Activated T-helper 17 cell treated with anti-CD3 and anti-CD28 coated beads, Interleukin-2, amount 50 U/mL, for 72 hours (primary cell): ENCODE data around the gene CCDC32. TPM values are rescaled to one million over a fixed set of nuclear protein-coding genes. Genes with fewer than 3 reads are reported as not detected.
A peak's percentile ranks its signal among the peaks of the same experiment; 100 is the strongest.
"Not testable (repeated sequence)": the region's sequence is repeated elsewhere in the genome, so short reads cannot be mapped to it uniquely, and the experiment has no call there.

Experiments used
- ATAC-seq: fragments of 150-1000 bp; cut with Tn5 transposase; replicated peaks from 2 replicates; pipeline ENCODE4 v1.10.0; 2021; ENCODE audit warnings: mild to moderate bottlenecking, moderate library complexity
- H3K27ac Mint-ChIP-seq: one replicate; pipeline ENCODE4 v1.8.0; 2022; ENCODE audit warnings: mixed read lengths
- H3K27me3 Mint-ChIP-seq: one replicate; pipeline ENCODE4 v1.8.0; 2022; ENCODE audit warnings: mixed read lengths
- H3K36me3 Mint-ChIP-seq: one replicate; pipeline ENCODE4 v1.8.0; 2022; ENCODE audit warnings: low read depth, mild to moderate bottlenecking, mixed read lengths
- H3K4me1 Mint-ChIP-seq: one replicate; pipeline ENCODE4 v1.8.0; 2022; ENCODE audit warnings: mixed read lengths
- H3K4me3 Mint-ChIP-seq: one replicate; pipeline ENCODE4 v1.8.0; 2022; ENCODE audit warnings: mild to moderate bottlenecking, mixed read lengths
- H3K9me3 Mint-ChIP-seq: one replicate; pipeline ENCODE4 v1.8.0; 2022; ENCODE audit warnings: mixed read lengths
- total RNA-seq, 2 donors: library from RNA; stranded (reverse); gene quantifications; one replicate each; pipeline ENCODE4 v1.2.3, GENCODE V29; 2022

The CCDC32 gene
- total RNA-seq, 2 donors from 2014 or later = 34.9 to 41.3 TPM

- Mint-ChIP-seq H3K27ac (no peak overlapping the region), H3K9me3 (no peaks in the 10 kb centered on the region), H3K27me3 (no peaks in the 10 kb centered on the region), H3K36me3 (no peaks in the 10 kb centered on the region), H3K4me3 (no peak overlapping the region), H3K4me1 (no peaks in the 10 kb centered on the region)
- no peak for ATAC-seq
These were observed 19.3 kb upstream of the CCDC32 start for GRCh38 chr15:40584191-40584590.

- H3K27me3 Mint-ChIP-seq = no peaks in the 10 kb centered on the region
- H3K9me3 Mint-ChIP-seq = no peaks in the 10 kb centered on the region
- peak overlapping the region; percentile 40 for H3K4me3 Mint-ChIP-seq
- no peaks in the 10 kb centered on the region for H3K36me3 Mint-ChIP-seq
- ATAC-seq = peak; percentile 65
- no peaks in the 10 kb centered on the region for H3K4me1 Mint-ChIP-seq
- H3K27ac Mint-ChIP-seq = no peak overlapping the region
These were observed 17.9 kb upstream of the CCDC32 start for GRCh38 chr15:40582726-40583246.

- H3K4me3 Mint-ChIP-seq, H3K27ac Mint-ChIP-seq, H3K27me3 Mint-ChIP-seq, H3K36me3 Mint-ChIP-seq, H3K9me3 Mint-ChIP-seq, ATAC-seq, H3K4me1 Mint-ChIP-seq: not testable (repeated sequence)
These were observed 17.0 kb upstream of the CCDC32 start for GRCh38 chr15:40581796-40582195.

- Mint-ChIP-seq H3K4me1 (no peaks in the 10 kb centered on the region), H3K4me3 (no peak overlapping the region), H3K27me3 (no peaks in the 10 kb centered on the region), H3K9me3 (no peaks in the 10 kb centered on the region), H3K27ac (no peak overlapping the region), H3K36me3 (peaks cover 17% of the 10 kb centered on the region)
- ATAC-seq = peak; percentile 26
These were observed 14.1 kb upstream of the CCDC32 start for GRCh38 chr15:40578892-40579291.

GRCh38 chr15:40576914-40577313 lies 12.1 kb upstream of the CCDC32 start:
- not testable (repeated sequence) for H3K9me3 Mint-ChIP-seq, H3K27ac Mint-ChIP-seq, H3K4me3 Mint-ChIP-seq, H3K4me1 Mint-ChIP-seq, H3K27me3 Mint-ChIP-seq, ATAC-seq
- peaks cover 36% of the 10 kb centered on the region for H3K36me3 Mint-ChIP-seq

GRCh38 chr15:40575113-40575512 lies 10.3 kb upstream of the CCDC32 start:
- Mint-ChIP-seq H3K9me3 (no peaks in the 10 kb centered on the region), H3K4me1 (peaks cover 9% of the 10 kb centered on the region), H3K36me3 (peaks cover 46% of the 10 kb centered on the region), H3K27ac (peak overlapping the region; percentile 5), H3K4me3 (no peak overlapping the region), H3K27me3 (no peaks in the 10 kb centered on the region)
- no peak for ATAC-seq

- peak; percentile 70 for ATAC-seq
- H3K36me3 Mint-ChIP-seq = peaks cover 34% of the 10 kb centered on the region
- H3K4me1 Mint-ChIP-seq = peaks cover 22% of the 10 kb centered on the region
- peak within 1 kb of the TSS; percentile 95 for H3K4me3 Mint-ChIP-seq
- peak within 1 kb of the TSS; percentile 96 for H3K27ac Mint-ChIP-seq
- no peaks in the 10 kb centered on the region for H3K9me3 Mint-ChIP-seq
- H3K27me3 Mint-ChIP-seq = no peaks in the 10 kb centered on the region
These were observed 4.5 kb upstream of the CCDC32 start, which contains the start of gene RPUSD2 for GRCh38 chr15:40569129-40569953. RPUSD2 (plus strand) TSS chr15:40569299; CDS start chr15:40569338, 39 bp downstream.

GRCh38 chr15:40567111-40567510 lies 2.3 kb upstream of the CCDC32 start:
- Mint-ChIP-seq H3K27ac (no peak overlapping the region), H3K27me3 (no peaks in the 10 kb centered on the region), H3K4me3 (peak overlapping the region; percentile 2), H3K9me3 (no peaks in the 10 kb centered on the region), H3K36me3 (peaks cover 19% of the 10 kb centered on the region), H3K4me1 (peaks cover 22% of the 10 kb centered on the region)
- no peak for ATAC-seq

- H3K27ac Mint-ChIP-seq = peak overlapping the region; percentile 87
- no peak for ATAC-seq
- H3K36me3 Mint-ChIP-seq = peaks cover 23% of the 10 kb centered on the region
- peak overlapping the region; percentile 96 for H3K4me3 Mint-ChIP-seq
- H3K4me1 Mint-ChIP-seq = peaks cover 18% of the 10 kb centered on the region
- no peaks in the 10 kb centered on the region for H3K27me3 Mint-ChIP-seq
- no peaks in the 10 kb centered on the region for H3K9me3 Mint-ChIP-seq
These were observed 744 bp upstream of the CCDC32 start for GRCh38 chr15:40565333-40566238.

GRCh38 chr15:40563426-40563825 lies 1.4 kb downstream of the CCDC32 start:
- Mint-ChIP-seq H3K27me3 (no peaks in the 10 kb centered on the region), H3K9me3 (no peaks in the 10 kb centered on the region), H3K4me1 (peaks cover 11% of the 10 kb centered on the region), H3K36me3 (peaks cover 43% of the 10 kb centered on the region), H3K4me3 (peak overlapping the region; percentile 96), H3K27ac (no peak overlapping the region)
- ATAC-seq = no peak

GRCh38 chr15:40562691-40563090 lies 2.2 kb downstream of the CCDC32 start:
- no peak overlapping the region for H3K27ac Mint-ChIP-seq
- no peaks in the 10 kb centered on the region for H3K9me3 Mint-ChIP-seq
- peak overlapping the region; percentile 96 for H3K4me3 Mint-ChIP-seq
- ATAC-seq = no peak
- peaks cover 51% of the 10 kb centered on the region for H3K36me3 Mint-ChIP-seq
- no peaks in the 10 kb centered on the region for H3K27me3 Mint-ChIP-seq
- peaks cover 11% of the 10 kb centered on the region for H3K4me1 Mint-ChIP-seq

GRCh38 chr15:40558952-40559742 lies 5.7 kb downstream of the CCDC32 start:
- Mint-ChIP-seq H3K36me3 (peaks cover 86% of the 10 kb centered on the region), H3K4me1 (peaks cover 5% of the 10 kb centered on the region), H3K27ac (no peak overlapping the region), H3K27me3 (no peaks in the 10 kb centered on the region), H3K4me3 (no peak overlapping the region), H3K9me3 (no peaks in the 10 kb centered on the region)
- ATAC-seq = no peak

- H3K36me3 Mint-ChIP-seq = peaks cover 96% of the 10 kb centered on the region
- H3K9me3 Mint-ChIP-seq = no peaks in the 10 kb centered on the region
- peaks cover 5% of the 10 kb centered on the region for H3K4me1 Mint-ChIP-seq
- ATAC-seq = no peak
- no peak overlapping the region for H3K4me3 Mint-ChIP-seq
- H3K27me3 Mint-ChIP-seq = no peaks in the 10 kb centered on the region
- H3K27ac Mint-ChIP-seq = no peak overlapping the region
These were observed 9.0 kb downstream of the CCDC32 start for GRCh38 chr15:40555876-40556275.

- H3K36me3 Mint-ChIP-seq = peaks cover 97% of the 10 kb centered on the region
- no peak overlapping the region for H3K27ac Mint-ChIP-seq
- no peaks in the 10 kb centered on the region for H3K9me3 Mint-ChIP-seq
- H3K4me1 Mint-ChIP-seq = no peaks in the 10 kb centered on the region
- no peak for ATAC-seq
- H3K4me3 Mint-ChIP-seq = no peak overlapping the region
- H3K27me3 Mint-ChIP-seq = no peaks in the 10 kb centered on the region
These were observed 10.7 kb downstream of the CCDC32 start for GRCh38 chr15:40554161-40554525.
